HCT116 (cell line): Measurements from ENCODE around the gene SZT2. TPM values are rescaled to one million over a fixed set of nuclear protein-coding genes. Genes with fewer than 3 reads are reported as not detected.

Experiments
- ATAC-seq: fragments of 200-7000 bp; cut with Tn5 transposase; 2 replicates; pipeline ENCODE4 v1.9.1; 2020; ENCODE audit warnings: mild to moderate bottlenecking, moderate library complexity
- BruUV-seq: library from RNA; stranded (reverse); fragments of 400-500 nt; replicated peaks from 2 replicates; lab custom pipeline; 2021; lab: Mats Ljungman, UMichigan
- CTCF ChIA-PET: fragments of 300-600 bp; sonication (Branson Sonifier 250); formaldehyde crosslinking; loops from one replicate; lab custom pipeline; 2021; ENCODE audit warnings: antibody characterized with exemption; lab: Charles Lee
- POLR2A ChIA-PET: fragments of 300-600, 350-600 bp; sonication (Branson Sonifier 250); formaldehyde crosslinking; loops from one replicate; lab custom pipeline; 2021; ENCODE audit warnings: antibody characterized with exemption; lab: Charles Lee
- RAD21 ChIA-PET, 2 experiments: fragments of 300-600 bp; sonication (Branson Sonifier 250); formaldehyde crosslinking; loops; one replicate each; lab custom pipeline; 2023; ENCODE audit warnings: low total read pairs in 2 of 2; ENCODE audit not compliant: uncharacterized antibody in 2 of 2, unreplicated experiment in 2 of 2, low non-redundant PET in 1 of 2; lab: Charles Lee
- DNase-seq: peaks from one replicate; pipeline ENCODE4 v3.0.0-alpha.2; 2010; ENCODE audit warnings: low read depth, low spot score
- H2AFZ ChIP-seq: fragments of 200-600 bp; shearing (Covaris generic), sonication (generic); 2 replicates; pipeline ENCODE4 v1.6.1; 2017; ENCODE audit warnings: low read depth, mixed run types, mixed read lengths, antibody characterized with exemption, low read length; ENCODE audit not compliant: poor library complexity, severe bottlenecking
- H3K27ac ChIP-seq: 2 replicates; pipeline ENCODE4 v1.5.1; 2012; ENCODE audit warnings: low read depth, low read length
- H3K27me3 ChIP-seq: fragments of 200-600 bp; sonication (generic); 2 replicates; pipeline ENCODE4 v1.6.1; 2016; ENCODE audit warnings: mixed run types, low read length, mixed read lengths; ENCODE audit not compliant: insufficient read depth
- H3K36me3 ChIP-seq, 2 experiments: fragments of 200-500 bp in 1 of 2; fragments of 200-600 bp in 1 of 2; sonication (Bioruptor generic) in 1 of 2; sonication (generic) in 1 of 2; 2 replicates each; pipeline versions ENCODE4 v1.5.1 to v1.6.1; 2014 to 2016; ENCODE audit warnings: low read length in 2 of 2, inconsistent platforms in 1 of 2, mixed read lengths in 1 of 2, mixed run types in 1 of 2; ENCODE audit not compliant: insufficient read depth in 2 of 2, control insufficient read depth in 1 of 2
- H3K4me1 ChIP-seq, 2 experiments: fragments of 200-600 bp in 1 of 2; sonication (generic) in 1 of 2; 2 replicates each; pipeline versions ENCODE4 v1.5.1 to v1.6.1; 2012 to 2017; ENCODE audit warnings: low read length in 2 of 2, inconsistent platforms in 1 of 2, mild to moderate bottlenecking in 1 of 2, mixed read lengths in 1 of 2, mixed run types in 1 of 2, moderate library complexity in 1 of 2; ENCODE audit not compliant: insufficient read depth in 2 of 2, control insufficient read depth in 1 of 2
- H3K4me2 ChIP-seq: fragments of 200-600 bp; sonication (generic); 2 replicates; pipeline ENCODE4 v1.6.1; 2017; ENCODE audit warnings: mixed run types, low read length, mixed read lengths
- H3K4me3 ChIP-seq, 2 experiments: fragments of 200-600 bp in 1 of 2; sonication (generic) in 1 of 2; replicated peaks in 1 of 2; 2 replicates each; pipeline ENCODE4 v1.5.1; 2011 to 2016; ENCODE audit warnings: low read length in 2 of 2, control low read depth in 1 of 2, low read depth in 1 of 2, mild to moderate bottlenecking in 1 of 2, mixed read lengths in 1 of 2, mixed run types in 1 of 2
- H3K79me2 ChIP-seq: fragments of 200-600 bp; sonication (generic); 2 replicates; pipeline ENCODE4 v1.6.1; 2017; ENCODE audit warnings: mild to moderate bottlenecking, mixed run types, low read length, moderate library complexity, mixed read lengths; ENCODE audit not compliant: insufficient read depth
- H3K9ac ChIP-seq: fragments of 200-600 bp; sonication (generic); 2 replicates; pipeline ENCODE4 v1.6.1; 2016; ENCODE audit warnings: low read length, mixed read lengths
- H3K9me2 ChIP-seq: fragments of 200-600 bp; sonication (generic), shearing (Covaris generic); 2 replicates; pipeline ENCODE4 v1.6.1; 2017; ENCODE audit warnings: mixed run types, mild to moderate bottlenecking, moderate library complexity; ENCODE audit not compliant: insufficient read depth
- H3K9me3 ChIP-seq, 2 experiments: fragments of 200-500 bp in 1 of 2; fragments of 200-600 bp in 1 of 2; sonication (Bioruptor generic) in 1 of 2; sonication (generic) in 1 of 2; 2 replicates each; pipeline ENCODE4 v1.6.1; 2014 to 2017; ENCODE audit warnings: low read length in 2 of 2, mixed read lengths in 2 of 2, inconsistent platforms in 1 of 2, low read depth in 1 of 2, mild to moderate bottlenecking in 1 of 2, mixed run types in 1 of 2, moderate library complexity in 1 of 2; ENCODE audit not compliant: control insufficient read depth in 1 of 2, insufficient read depth in 1 of 2
- H4K20me1 ChIP-seq: fragments of 200-600 bp; sonication (generic), shearing (Covaris generic); 2 replicates; pipeline ENCODE4 v1.6.1; 2017; ENCODE audit warnings: mixed run types, mild to moderate bottlenecking, moderate library complexity; ENCODE audit not compliant: insufficient read depth
- ATF3 ChIP-seq: IDR thresholded peaks from 2 replicates; pipeline ENCODE4 v1.6.1; 2012
- CEBPB ChIP-seq: IDR thresholded peaks from 2 replicates; pipeline ENCODE4 v1.6.1; 2012; ENCODE audit warnings: low read depth
- EGR1 ChIP-seq: IDR thresholded peaks from 2 replicates; pipeline ENCODE4 v1.6.1; 2012; ENCODE audit warnings: low read depth
- EZH2phosphoT487 ChIP-seq: fragments of 200-600 bp; IDR thresholded peaks from 2 replicates; pipeline ENCODE4 v1.6.1; 2018; ENCODE audit warnings: antibody characterized with exemption, borderline replicate concordance
- FOSL1 ChIP-seq: IDR thresholded peaks from 2 replicates; pipeline ENCODE4 v1.6.1; 2012; ENCODE audit warnings: low read depth
- JUND ChIP-seq: IDR thresholded peaks from 2 replicates; pipeline ENCODE4 v1.6.1; 2012
- MAX ChIP-seq: IDR thresholded peaks from 2 replicates; pipeline ENCODE4 v1.6.1; 2012
- POLR2A ChIP-seq: IDR thresholded peaks from 2 replicates; pipeline ENCODE4 v1.7.0; 2011; ENCODE audit warnings: borderline replicate concordance; ENCODE audit not compliant: insufficient read depth, insufficient read length; ENCODE audit errors: extremely low read depth
- POLR2AphosphoS5 ChIP-seq: IDR thresholded peaks from 2 replicates; pipeline ENCODE4 v1.6.1; 2011; ENCODE audit warnings: mild to moderate bottlenecking, low read depth, low read length, moderate library complexity
- SIN3A ChIP-seq: IDR thresholded peaks from 2 replicates; pipeline ENCODE4 v1.6.1; 2012; ENCODE audit warnings: low read depth
- SRF ChIP-seq: IDR thresholded peaks from 2 replicates; pipeline ENCODE4 v1.6.1; 2012; ENCODE audit warnings: low read depth
- TCF7L2 ChIP-seq: IDR thresholded peaks from 2 replicates; pipeline ENCODE4 v1.7.0; 2011; ENCODE audit warnings: borderline replicate concordance, inconsistent platforms; ENCODE audit not compliant: insufficient read depth, insufficient read length; ENCODE audit errors: extremely low read depth
- YY1 ChIP-seq: IDR thresholded peaks from 2 replicates; pipeline ENCODE4 v1.6.1; 2011; ENCODE audit warnings: low read length, low read depth, moderate library complexity, mild to moderate bottlenecking; ENCODE audit not compliant: insufficient replicate concordance; ENCODE audit errors: extremely low read depth
- ZFX ChIP-seq: fragments of 450-650 bp; IDR thresholded peaks from 2 replicates; pipeline ENCODE4 v1.6.1; 2017
- ZNF274 ChIP-seq: fragments of 200-500 bp; sonication (Bioruptor generic); IDR thresholded peaks from 2 replicates; pipeline ENCODE4 v1.6.1; 2014; ENCODE audit warnings: mild to moderate bottlenecking, low read depth, low read length, inconsistent platforms
- intact Hi-C: fragments of 100-400 bp; cut with micrococcal nuclease; formaldehyde crosslinking; loops from 2 replicates; pipeline ENCODE4 v1.10.0; 2022
- total RNA-seq: library from RNA; stranded (reverse); gene quantifications from one replicate; pipeline ENCODE4 v1.2.1, GENCODE V29; 2021; ENCODE audit not compliant: unreplicated experiment

Gene SZT2
- total RNA-seq, 1 experiment from 2014 or later = 43.0 TPM

GRCh38 chr1:43381612-43382011 lies 8.1 kb upstream of the SZT2 start:
- DNase-seq = no peak
- no peak overlapping the region for H2AFZ ChIP-seq
- ATAC-seq = no peak
- H3K4me2 ChIP-seq = no peak overlapping the region
- no peaks in the 10 kb centered on the region for H3K9me2 ChIP-seq
- H3K4me3 ChIP-seq = no peak overlapping the region
- intact Hi-C loops = no loop called here
- POLR2A ChIA-PET = interaction anchor here (1.4 kb wide), 1 partner anchor 14 kb away, joined by 5 read pairs; the partner anchor contains the start of gene ELOVL1
- BruUV-seq = no TSS peak
- no peaks in the 10 kb centered on the region for H4K20me1 ChIP-seq
- TF ChIP-seq EZH2phosphoT487 (no peak), YY1 (no peak), CEBPB (no peak), SIN3A (no peak), ATF3 (no peak), POLR2A (no peak), MAX (no peak), JUND (no peak), SRF (no peak), TCF7L2 (no peak), POLR2AphosphoS5 (no peak), ZNF274 (no peak), FOSL1 (no peak), ZFX (no peak), EGR1 (no peak)
- TF ChIP-seq, all 23 proteins: peak for 0
- Histone ChIP-seq H3K9ac (no peak overlapping the region), H3K79me2 (no peaks in the 10 kb centered on the region), H3K27ac (no peak overlapping the region), H3K36me3 (peaks cover 17 to 29% of the 10 kb centered on the region in 2 experiments), H3K27me3 (no peaks in the 10 kb centered on the region), H3K4me1 (no peaks in the 10 kb centered on the region), H3K9me3 (no peaks in the 10 kb centered on the region)
- CTCF ChIA-PET = no interaction called here
- RAD21 ChIA-PET = interaction anchor here in 1 of 2 experiments (0.7 kb wide), 1 partner anchor 24 kb away, joined by 7 read pairs; no protein-coding TSS in a partner anchor
